SU-DHL-6 (cell line): Measurements from ENCODE around the gene PLB1.

Experiments used
- H2AFZ ChIP-seq: fragments of 200-600 bp; sonication (generic); 2 replicates; pipeline ENCODE4 v1.6.1; 2014; ENCODE audit warnings: low read depth, mild to moderate bottlenecking, moderate library complexity, mixed read lengths, antibody characterized with exemption, low read length; ENCODE audit not compliant: severe bottlenecking
- H3F3A ChIP-seq: fragments of 200-600 bp; shearing (Covaris generic); 2 replicates; pipeline ENCODE4 v1.6.0; 2016; ENCODE audit warnings: antibody characterized with exemption, mild to moderate bottlenecking; ENCODE audit not compliant: insufficient read depth
- H3K27ac ChIP-seq: fragments of 200-600 bp; sonication (generic); 2 replicates; pipeline ENCODE4 v1.5.1; 2016; ENCODE audit warnings: low read depth, mild to moderate bottlenecking, low read length, moderate library complexity, mixed read lengths
- H3K27me3 ChIP-seq: fragments of 200-600 bp; sonication (generic), shearing (Covaris generic); 2 replicates; pipeline ENCODE4 v1.6.0; 2014; ENCODE audit warnings: mild to moderate bottlenecking, low read length
- H3K36me3 ChIP-seq: fragments of 200-600 bp; sonication (generic); 2 replicates; pipeline ENCODE4 v1.6.1; 2014; ENCODE audit warnings: mild to moderate bottlenecking, low read length, mixed read lengths
- H3K4me2 ChIP-seq: fragments of 300-600, 200-600 bp; shearing (Covaris generic), sonication (generic); 2 replicates; pipeline ENCODE4 v1.6.0; 2014; ENCODE audit warnings: low read length, low read depth, mild to moderate bottlenecking; ENCODE audit not compliant: poor library complexity, severe bottlenecking
- H3K4me3 ChIP-seq: fragments of 200-600 bp; sonication (generic); 2 replicates; pipeline ENCODE4 v1.5.1; 2014; ENCODE audit warnings: antibody characterized with exemption, low read length, mild to moderate bottlenecking, mixed read lengths; ENCODE audit not compliant: insufficient read depth, poor library complexity, severe bottlenecking
- H3K79me2 ChIP-seq: fragments of 200-600 bp; sonication (generic); 2 replicates; pipeline ENCODE4 v1.6.1; 2014; ENCODE audit warnings: mild to moderate bottlenecking, low read length, moderate library complexity; ENCODE audit not compliant: insufficient read depth
- H3K9ac ChIP-seq: fragments of 200-600 bp; sonication (generic); 2 replicates; pipeline ENCODE4 v1.7.0; 2014; ENCODE audit warnings: mild to moderate bottlenecking, low read length
- H3K9me2 ChIP-seq: fragments of 200-600 bp; sonication (generic); replicated peaks from 2 replicates; pipeline ENCODE4 v1.6.1; 2014; ENCODE audit warnings: low read length; ENCODE audit not compliant: insufficient read depth
- H3K9me3 ChIP-seq: fragments of 200-600 bp; sonication (generic); 2 replicates; pipeline ENCODE4 v1.6.1; 2014; ENCODE audit warnings: low read length, mixed read lengths; ENCODE audit not compliant: insufficient read depth
- H4K20me1 ChIP-seq: fragments of 200-600 bp; sonication (generic); 2 replicates; pipeline ENCODE4 v1.6.1; 2014; ENCODE audit warnings: low read depth, mild to moderate bottlenecking, antibody characterized with exemption, low read length, moderate library complexity, mixed read lengths
- EZH2phosphoT487 ChIP-seq: fragments of 200-600 bp; sonication (generic), shearing (Covaris generic); conservative IDR thresholded peaks from 2 replicates; pipeline ENCODE4 v1.6.1; 2018; ENCODE audit warnings: mild to moderate bottlenecking, antibody characterized with exemption, low read length, moderate library complexity, mixed read lengths
- TF ChIP-seq, protein P1 (sequence below): fragments of 200-600 bp; sonication (generic); IDR thresholded peaks from one replicate; pipeline ENCODE4 v1.5.1; 2017; ENCODE audit warnings: antibody characterized with exemption, mild to moderate bottlenecking, low read length, moderate library complexity; ENCODE audit not compliant: insufficient read depth, poor library complexity, severe bottlenecking

Gene PLB1

DNA sequence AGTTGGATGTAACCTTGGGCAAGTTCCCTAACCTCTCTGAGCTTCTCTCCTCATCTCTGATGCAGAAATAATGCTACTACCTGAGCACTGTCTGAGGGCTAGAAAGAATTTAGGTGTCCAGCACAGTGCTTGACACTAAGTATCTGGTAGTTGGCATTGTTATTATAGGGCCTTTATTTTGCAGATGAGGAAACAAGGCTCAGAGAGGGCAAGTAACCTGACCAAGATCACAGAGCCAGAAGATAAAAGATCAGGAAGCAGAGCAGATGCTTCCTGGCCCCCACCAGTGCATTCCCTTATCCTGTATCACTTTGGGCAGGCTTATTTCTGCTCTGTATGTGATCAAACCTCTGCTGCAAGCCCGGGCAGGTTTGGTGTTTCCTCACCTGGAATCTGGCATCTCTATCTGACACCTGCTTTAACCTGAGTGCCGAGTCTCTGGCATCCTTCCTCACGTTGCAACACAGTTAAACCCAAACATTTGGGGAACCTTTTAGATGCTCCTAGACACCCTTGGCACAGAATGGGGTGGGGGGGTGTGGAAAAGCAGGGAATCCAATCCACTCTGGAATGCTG, 69.9 kb downstream of the PLB1 start:
- Histone ChIP-seq H3K4me3 (no peak overlapping the region), H3K27ac (no peak overlapping the region), H3K9ac (no peak overlapping the region), H3F3A (no peaks in the 10 kb centered on the region), H3K79me2 (no peaks in the 10 kb centered on the region), H3K9me2 (no peaks in the 10 kb centered on the region), H3K9me3 (no peaks in the 10 kb centered on the region), H2AFZ (peak overlapping the region; percentile 96), H3K27me3 (no peaks in the 10 kb centered on the region), H3K4me2 (peak overlapping the region; percentile 76), H4K20me1 (no peaks in the 10 kb centered on the region), H3K36me3 (no peaks in the 10 kb centered on the region)
- TF ChIP-seq, protein P1, sequence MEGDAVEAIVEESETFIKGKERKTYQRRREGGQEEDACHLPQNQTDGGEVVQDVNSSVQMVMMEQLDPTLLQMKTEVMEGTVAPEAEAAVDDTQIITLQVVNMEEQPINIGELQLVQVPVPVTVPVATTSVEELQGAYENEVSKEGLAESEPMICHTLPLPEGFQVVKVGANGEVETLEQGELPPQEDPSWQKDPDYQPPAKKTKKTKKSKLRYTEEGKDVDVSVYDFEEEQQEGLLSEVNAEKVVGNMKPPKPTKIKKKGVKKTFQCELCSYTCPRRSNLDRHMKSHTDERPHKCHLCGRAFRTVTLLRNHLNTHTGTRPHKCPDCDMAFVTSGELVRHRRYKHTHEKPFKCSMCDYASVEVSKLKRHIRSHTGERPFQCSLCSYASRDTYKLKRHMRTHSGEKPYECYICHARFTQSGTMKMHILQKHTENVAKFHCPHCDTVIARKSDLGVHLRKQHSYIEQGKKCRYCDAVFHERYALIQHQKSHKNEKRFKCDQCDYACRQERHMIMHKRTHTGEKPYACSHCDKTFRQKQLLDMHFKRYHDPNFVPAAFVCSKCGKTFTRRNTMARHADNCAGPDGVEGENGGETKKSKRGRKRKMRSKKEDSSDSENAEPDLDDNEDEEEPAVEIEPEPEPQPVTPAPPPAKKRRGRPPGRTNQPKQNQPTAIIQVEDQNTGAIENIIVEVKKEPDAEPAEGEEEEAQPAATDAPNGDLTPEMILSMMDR: no peak
- no peak for TF ChIP-seq EZH2phosphoT487

DNA sequence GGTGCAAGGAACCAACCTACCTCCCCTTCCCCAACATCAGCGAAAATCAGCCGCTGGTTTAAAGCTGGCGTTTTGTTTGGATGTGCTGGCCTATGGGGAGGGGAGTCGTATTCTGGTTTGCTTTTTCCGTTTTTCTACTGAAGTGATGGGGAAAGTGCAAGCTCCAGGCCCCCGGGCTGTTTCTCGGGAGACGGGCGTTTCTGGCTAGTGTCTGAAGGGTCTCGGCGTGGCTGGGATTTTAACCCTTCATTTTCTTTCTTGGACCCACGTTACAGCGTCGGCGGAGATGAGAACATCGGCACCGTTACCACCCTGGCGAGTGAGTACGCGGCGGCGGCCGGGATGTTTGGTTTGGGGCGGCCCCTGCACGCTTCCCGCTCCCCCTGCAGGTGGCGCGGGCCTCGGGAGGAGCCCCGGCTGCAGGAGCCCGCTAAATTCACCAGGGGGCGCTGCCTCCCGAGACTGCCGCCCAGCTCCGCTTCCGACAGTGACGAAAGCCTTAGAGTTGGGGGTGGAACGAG, 70.7 kb downstream of the PLB1 start:
- Histone ChIP-seq H3K9me2 (no peaks in the 10 kb centered on the region), H3K27ac (no peak overlapping the region), H3F3A (no peaks in the 10 kb centered on the region), H3K9ac (peak overlapping the region; percentile 52), H3K9me3 (no peaks in the 10 kb centered on the region), H3K36me3 (no peaks in the 10 kb centered on the region), H3K79me2 (no peaks in the 10 kb centered on the region), H3K27me3 (no peaks in the 10 kb centered on the region), H4K20me1 (no peaks in the 10 kb centered on the region), H3K4me3 (peak overlapping the region; percentile 56), H2AFZ (peak overlapping the region; percentile 100), H3K4me2 (peak overlapping the region; percentile 96)
- TF ChIP-seq EZH2phosphoT487: no peak
- TF ChIP-seq, protein P1: peak; percentile 100

- Histone ChIP-seq H3K9me2 (no peaks in the 10 kb centered on the region), H3F3A (no peaks in the 10 kb centered on the region), H3K79me2 (no peaks in the 10 kb centered on the region), H4K20me1 (no peaks in the 10 kb centered on the region), H3K27ac (no peak overlapping the region), H3K36me3 (no peaks in the 10 kb centered on the region), H2AFZ (peak overlapping the region; percentile 100), H3K4me3 (peak overlapping the region; percentile 56), H3K4me2 (peak overlapping the region; percentile 96), H3K9ac (peak overlapping the region; percentile 52; the same call in 1 of the 2 replicates), H3K9me3 (no peaks in the 10 kb centered on the region), H3K27me3 (no peaks in the 10 kb centered on the region)
- TF ChIP-seq EZH2phosphoT487: no peak
- TF ChIP-seq, protein P1: no peak
These were observed 71.2 kb downstream of the PLB1 start for GRCh38 chr2:28567061-28567471.
